ENCODE results near the gene MAG.

MAG gene

GRCh38 chr19:35294328-35294727, 2.4 kb downstream of the MAG start:
- TF ChIP-seq, protein P1, sequence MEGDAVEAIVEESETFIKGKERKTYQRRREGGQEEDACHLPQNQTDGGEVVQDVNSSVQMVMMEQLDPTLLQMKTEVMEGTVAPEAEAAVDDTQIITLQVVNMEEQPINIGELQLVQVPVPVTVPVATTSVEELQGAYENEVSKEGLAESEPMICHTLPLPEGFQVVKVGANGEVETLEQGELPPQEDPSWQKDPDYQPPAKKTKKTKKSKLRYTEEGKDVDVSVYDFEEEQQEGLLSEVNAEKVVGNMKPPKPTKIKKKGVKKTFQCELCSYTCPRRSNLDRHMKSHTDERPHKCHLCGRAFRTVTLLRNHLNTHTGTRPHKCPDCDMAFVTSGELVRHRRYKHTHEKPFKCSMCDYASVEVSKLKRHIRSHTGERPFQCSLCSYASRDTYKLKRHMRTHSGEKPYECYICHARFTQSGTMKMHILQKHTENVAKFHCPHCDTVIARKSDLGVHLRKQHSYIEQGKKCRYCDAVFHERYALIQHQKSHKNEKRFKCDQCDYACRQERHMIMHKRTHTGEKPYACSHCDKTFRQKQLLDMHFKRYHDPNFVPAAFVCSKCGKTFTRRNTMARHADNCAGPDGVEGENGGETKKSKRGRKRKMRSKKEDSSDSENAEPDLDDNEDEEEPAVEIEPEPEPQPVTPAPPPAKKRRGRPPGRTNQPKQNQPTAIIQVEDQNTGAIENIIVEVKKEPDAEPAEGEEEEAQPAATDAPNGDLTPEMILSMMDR (IDR thresholded peaks at IDR 0.05; ENCODE audit: borderline replicate concordance, control extremely low read depth, extremely low read depth, insufficient read depth, missing control alignments), result no peak
- in situ Hi-C loops (cut with MboI; ENCODE audit: low sequenced_read_pairs, unreplicated experiment), result no loop called here
- DNase-seq (ENCODE audit: low spot score), result no peak

GRCh38 chr19:35294859-35295791, 3.2 kb downstream of the MAG start:
- in situ Hi-C loops (cut with MboI; ENCODE audit: low sequenced_read_pairs, unreplicated experiment), result no loop called here
- TF ChIP-seq, protein P1 (IDR thresholded peaks at IDR 0.05; ENCODE audit: borderline replicate concordance, control extremely low read depth, extremely low read depth, insufficient read depth, missing control alignments), result no peak
- DNase-seq (ENCODE audit: low spot score), result no peak

DNA sequence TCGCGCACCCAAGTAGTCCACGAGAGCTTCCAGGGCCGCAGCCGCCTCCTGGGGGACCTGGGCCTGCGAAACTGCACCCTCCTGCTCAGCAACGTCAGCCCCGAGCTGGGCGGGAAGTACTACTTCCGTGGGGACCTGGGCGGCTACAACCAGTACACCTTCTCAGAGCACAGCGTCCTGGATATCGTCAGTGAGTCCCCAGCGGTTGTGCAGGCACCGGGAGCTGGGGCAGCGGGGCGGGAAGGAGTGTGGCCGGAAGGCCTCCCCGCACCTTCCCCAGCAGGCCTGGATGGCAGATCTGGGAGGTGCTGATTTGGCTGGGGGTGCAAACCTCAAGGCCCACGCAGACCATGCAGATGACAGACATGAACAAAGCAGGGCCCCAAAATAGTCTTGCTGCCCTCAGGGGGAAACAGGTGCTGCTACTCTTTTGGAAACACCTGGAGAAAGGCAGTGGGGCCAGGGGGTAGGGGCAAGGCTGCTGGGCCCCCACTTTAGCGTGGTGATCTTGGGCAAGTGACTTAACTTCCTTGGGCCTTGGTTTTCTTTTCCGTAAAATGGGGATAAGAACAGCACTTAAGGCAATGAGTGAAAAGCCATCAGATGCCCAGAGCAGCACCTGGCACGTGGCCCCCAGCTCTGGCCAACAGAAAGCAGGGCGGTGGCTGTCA, 4.0 kb downstream of the MAG start:
- DNase-seq (ENCODE audit: low spot score), result peak; percentile 85
- TF ChIP-seq, protein P1 (IDR thresholded peaks at IDR 0.05; ENCODE audit: borderline replicate concordance, control extremely low read depth, extremely low read depth, insufficient read depth, missing control alignments), result no peak

GRCh38 chr19:35296644-35297514, 4.9 kb downstream of the MAG start:
- TF ChIP-seq, protein P1 (IDR thresholded peaks at IDR 0.05; ENCODE audit: borderline replicate concordance, control extremely low read depth, extremely low read depth, insufficient read depth, missing control alignments), result no peak
- DNase-seq (ENCODE audit: low spot score), result no peak
- in situ Hi-C loops (cut with MboI; ENCODE audit: low sequenced_read_pairs, unreplicated experiment), result no loop called here

More for the DNA sequence above, 4.0 kb downstream of the MAG start:
- in situ Hi-C loops (cut with MboI; ENCODE audit: low sequenced_read_pairs, unreplicated experiment), result no loop called here

DNA sequence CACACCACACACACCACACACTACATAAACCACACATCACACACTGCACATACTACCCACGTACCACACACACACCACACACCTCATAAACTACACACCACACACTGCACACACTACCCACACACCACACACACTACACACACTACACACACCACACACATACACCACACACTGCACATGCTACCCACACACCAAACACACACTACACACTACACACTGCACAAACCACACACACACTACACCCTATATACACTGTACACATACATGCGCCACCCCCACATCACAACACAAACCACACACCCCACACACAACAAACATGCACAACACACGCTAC, 5.5 kb downstream of the MAG start:
- TF ChIP-seq, protein P1 (IDR thresholded peaks at IDR 0.05; ENCODE audit: borderline replicate concordance, control extremely low read depth, extremely low read depth, insufficient read depth, missing control alignments), result no peak
- no peak for DNase-seq (ENCODE audit: low spot score)
- in situ Hi-C loops (cut with MboI; ENCODE audit: low sequenced_read_pairs, unreplicated experiment), result no loop called here

- no peak for DNase-seq (ENCODE audit: low spot score)
- in situ Hi-C loops (cut with MboI; ENCODE audit: low sequenced_read_pairs, unreplicated experiment), result no loop called here
- TF ChIP-seq, protein P1 (IDR thresholded peaks at IDR 0.05; ENCODE audit: borderline replicate concordance, control extremely low read depth, extremely low read depth, insufficient read depth, missing control alignments), result no peak
Measured at GRCh38 chr19:35297922-35298321, 6.0 kb downstream of the MAG start.
